Measurements from ENCODE around the gene PTPRD.

The PTPRD gene

DNA sequence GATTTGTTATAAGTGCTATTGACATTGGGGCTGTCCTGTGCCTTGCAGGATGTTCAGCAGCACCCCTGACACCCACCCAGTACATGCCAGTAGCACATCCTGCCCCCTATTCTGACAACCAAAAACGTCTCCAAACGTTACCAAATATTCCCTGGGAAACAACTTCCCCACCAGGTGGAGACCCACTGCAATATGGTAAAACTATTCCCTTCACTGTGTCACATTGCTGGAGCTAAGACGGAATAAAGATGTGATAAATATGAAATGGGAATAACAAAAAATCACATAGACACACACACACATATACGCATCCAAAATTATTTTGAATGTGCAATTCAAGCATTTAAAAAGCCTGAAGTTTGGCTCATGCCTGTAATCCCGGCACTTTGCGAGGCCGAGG, 1939.0 kb downstream of the PTPRD start:
- Mint-ChIP-seq H3K9me3 (ENCODE audit: low read depth) (no peaks in the 10 kb centered on the region), H3K27ac (no peak overlapping the region), H3K36me3 (no peaks in the 10 kb centered on the region), H3K4me3 (no peak overlapping the region), H3K4me1 (ENCODE audit: low read depth) (no peaks in the 10 kb centered on the region), H3K27me3 (no peaks in the 10 kb centered on the region)

DNA sequence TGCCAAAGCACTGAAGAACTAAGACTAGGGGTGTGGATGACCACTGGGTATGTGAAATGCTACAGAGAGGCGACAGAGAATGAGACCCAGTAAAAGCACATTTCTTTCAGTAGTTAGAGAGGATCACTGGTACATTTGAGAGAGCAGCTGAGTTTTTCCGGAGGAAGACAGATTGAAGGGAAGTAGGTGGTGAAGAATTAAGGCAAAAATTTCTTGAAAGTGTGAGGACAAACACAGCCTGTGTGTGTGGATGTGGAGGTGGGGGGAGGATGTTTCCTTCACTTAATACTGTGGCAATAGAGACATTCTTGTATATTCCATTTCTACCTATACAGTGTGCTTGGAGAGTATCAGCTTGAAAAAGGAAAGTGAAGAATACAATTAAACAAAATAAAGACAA, 1942.1 kb downstream of the PTPRD start:
- H3K9me3 Mint-ChIP-seq (ENCODE audit: low read depth), result no peaks in the 10 kb centered on the region
- H3K4me1 Mint-ChIP-seq (ENCODE audit: low read depth), result no peaks in the 10 kb centered on the region
- no peak overlapping the region for H3K4me3 Mint-ChIP-seq
- no peaks in the 10 kb centered on the region for H3K36me3 Mint-ChIP-seq
- H3K27me3 Mint-ChIP-seq, result no peaks in the 10 kb centered on the region
- H3K27ac Mint-ChIP-seq, result no peak overlapping the region

DNA sequence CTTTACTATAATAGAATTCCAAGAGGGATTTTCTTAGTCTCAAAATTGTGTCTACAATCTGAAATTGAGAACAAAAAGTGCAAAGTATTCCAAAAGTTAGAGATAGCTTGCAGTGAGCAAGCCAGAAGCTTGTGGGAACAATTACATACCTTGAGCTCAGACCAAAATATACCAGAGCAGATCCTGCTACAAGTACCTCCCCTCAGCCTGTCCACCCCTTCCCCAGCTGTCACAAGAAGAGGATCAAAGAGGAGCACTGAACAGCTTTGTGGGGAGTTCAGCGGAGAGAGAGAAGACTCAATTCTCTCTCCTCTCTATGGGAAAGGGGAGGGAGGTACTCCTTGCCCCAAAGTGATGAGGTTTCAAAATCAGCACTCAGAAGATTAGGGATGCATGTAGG, 1944.1 kb downstream of the PTPRD start:
- no peak overlapping the region for H3K4me3 Mint-ChIP-seq
- no peaks in the 10 kb centered on the region for H3K27me3 Mint-ChIP-seq
- H3K36me3 Mint-ChIP-seq, result no peaks in the 10 kb centered on the region
- no peak overlapping the region for H3K27ac Mint-ChIP-seq
- no peaks in the 10 kb centered on the region for H3K4me1 Mint-ChIP-seq (ENCODE audit: low read depth)
- no peaks in the 10 kb centered on the region for H3K9me3 Mint-ChIP-seq (ENCODE audit: low read depth)

DNA sequence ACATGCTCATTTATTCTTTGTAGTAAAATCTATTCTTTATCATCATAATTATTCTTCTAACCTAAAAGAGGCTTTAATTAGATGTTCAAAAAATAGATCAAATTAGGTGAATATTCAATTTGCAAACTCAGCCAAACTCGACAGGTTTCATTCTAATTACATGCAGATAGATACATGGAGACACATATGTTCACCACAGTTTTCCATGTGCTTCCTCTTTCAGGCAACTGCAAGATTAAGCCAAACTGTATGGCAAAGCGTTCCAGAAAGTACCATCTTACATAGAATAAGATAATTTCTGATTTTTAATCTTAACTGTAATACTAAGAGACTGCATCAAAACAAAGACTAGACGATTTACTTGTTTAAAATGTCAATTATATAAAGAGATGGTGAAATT, 1944.6 kb downstream of the PTPRD start:
- H3K27me3 Mint-ChIP-seq, result no peaks in the 10 kb centered on the region
- H3K4me3 Mint-ChIP-seq, result no peak overlapping the region
- no peaks in the 10 kb centered on the region for H3K36me3 Mint-ChIP-seq
- no peaks in the 10 kb centered on the region for H3K4me1 Mint-ChIP-seq (ENCODE audit: low read depth)
- H3K9me3 Mint-ChIP-seq (ENCODE audit: low read depth), result no peaks in the 10 kb centered on the region
- H3K27ac Mint-ChIP-seq, result no peak overlapping the region

DNA sequence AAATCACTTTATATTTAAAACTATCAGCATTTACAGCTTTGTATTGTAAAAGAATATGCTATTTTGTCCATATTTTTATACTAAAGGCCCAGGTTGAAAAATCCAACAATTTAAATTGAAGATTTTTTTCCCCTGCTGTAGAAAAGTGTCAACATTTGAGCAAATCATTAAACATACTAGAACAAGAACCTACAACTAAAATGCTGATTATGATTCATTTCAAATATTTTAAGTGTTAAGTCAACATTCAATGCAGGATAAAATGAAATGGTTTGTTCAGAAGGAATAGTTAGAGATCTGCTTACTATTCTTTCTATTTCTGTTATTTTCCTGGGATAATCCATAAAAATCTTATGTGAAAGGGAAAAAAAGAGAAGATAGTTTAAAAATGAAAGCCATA, 1946.7 kb downstream of the PTPRD start:
- Mint-ChIP-seq H3K9me3 (ENCODE audit: low read depth) (no peaks in the 10 kb centered on the region), H3K4me1 (ENCODE audit: low read depth) (no peaks in the 10 kb centered on the region), H3K27me3 (no peaks in the 10 kb centered on the region), H3K36me3 (no peaks in the 10 kb centered on the region), H3K27ac (no peak overlapping the region), H3K4me3 (no peak overlapping the region)

DNA sequence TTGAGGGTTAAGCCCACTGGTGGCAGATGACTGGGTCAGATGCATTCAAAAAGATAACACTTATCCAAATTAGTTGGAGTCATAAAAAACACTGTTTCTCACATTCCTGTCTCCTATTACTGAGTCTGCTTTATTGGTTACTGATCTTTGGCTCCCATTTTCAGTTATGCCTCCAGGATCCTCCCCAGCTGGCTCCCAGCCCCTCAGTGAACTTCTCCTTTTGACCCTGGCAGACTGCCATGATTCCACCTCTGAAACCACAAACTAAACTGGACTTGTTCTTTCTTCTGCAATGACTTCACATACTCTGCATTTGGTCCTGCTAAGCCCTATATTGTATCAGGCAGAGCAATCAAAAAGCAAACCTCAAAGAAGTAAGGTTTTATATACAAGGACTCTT, 1952.4 kb downstream of the PTPRD start:
- Mint-ChIP-seq H3K36me3 (no peaks in the 10 kb centered on the region), H3K4me3 (no peak overlapping the region), H3K27ac (no peak overlapping the region), H3K4me1 (ENCODE audit: low read depth) (no peaks in the 10 kb centered on the region), H3K9me3 (ENCODE audit: low read depth) (no peaks in the 10 kb centered on the region), H3K27me3 (no peaks in the 10 kb centered on the region)

DNA sequence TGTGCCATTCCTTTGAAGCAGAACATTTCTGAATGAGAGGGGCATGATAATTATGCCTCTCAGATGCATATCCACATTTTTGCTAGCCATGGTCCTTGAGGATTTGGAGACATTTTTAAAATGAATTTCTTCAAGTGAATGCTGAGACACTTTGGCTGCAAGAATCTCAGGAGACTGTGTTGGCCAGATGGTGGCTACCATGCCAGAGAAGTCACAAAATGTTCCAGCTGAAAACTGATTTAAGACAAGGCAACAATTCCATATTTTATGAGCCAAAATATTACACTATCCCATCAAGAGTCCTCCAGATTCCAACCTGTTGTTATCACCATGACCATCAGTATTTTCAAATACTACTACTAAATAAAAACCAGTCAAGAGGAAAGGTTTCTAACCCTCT, 1953.7 kb downstream of the PTPRD start:
- H3K4me1 Mint-ChIP-seq (ENCODE audit: low read depth), result no peaks in the 10 kb centered on the region
- no peaks in the 10 kb centered on the region for H3K36me3 Mint-ChIP-seq
- H3K9me3 Mint-ChIP-seq (ENCODE audit: low read depth), result no peaks in the 10 kb centered on the region
- no peaks in the 10 kb centered on the region for H3K27me3 Mint-ChIP-seq
- H3K27ac Mint-ChIP-seq, result no peak overlapping the region
- H3K4me3 Mint-ChIP-seq, result no peak overlapping the region

DNA sequence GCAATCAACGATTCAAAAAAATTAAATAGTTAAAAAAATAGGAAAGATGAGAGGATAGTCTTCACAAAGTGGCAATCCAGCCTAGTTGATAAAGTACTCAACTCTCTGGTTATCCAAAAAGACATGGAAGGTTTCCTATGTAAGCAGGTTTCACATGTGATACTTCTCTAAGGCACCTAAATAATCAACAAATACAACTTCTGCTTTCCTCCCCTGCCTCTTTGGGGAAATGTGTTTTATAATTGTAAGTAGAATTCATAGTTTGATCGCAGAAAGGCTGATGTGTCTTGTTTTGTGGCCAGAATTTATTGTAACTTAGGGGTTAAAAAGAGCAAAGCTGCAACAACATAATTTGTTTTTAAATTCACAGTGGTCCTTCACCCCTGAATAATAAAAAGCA, 1957.7 kb downstream of the PTPRD start:
- H3K27me3 Mint-ChIP-seq, result no peaks in the 10 kb centered on the region
- H3K36me3 Mint-ChIP-seq, result no peaks in the 10 kb centered on the region
- no peak overlapping the region for H3K4me3 Mint-ChIP-seq
- no peak overlapping the region for H3K27ac Mint-ChIP-seq
- H3K4me1 Mint-ChIP-seq (ENCODE audit: low read depth), result no peaks in the 10 kb centered on the region
- no peaks in the 10 kb centered on the region for H3K9me3 Mint-ChIP-seq (ENCODE audit: low read depth)

DNA sequence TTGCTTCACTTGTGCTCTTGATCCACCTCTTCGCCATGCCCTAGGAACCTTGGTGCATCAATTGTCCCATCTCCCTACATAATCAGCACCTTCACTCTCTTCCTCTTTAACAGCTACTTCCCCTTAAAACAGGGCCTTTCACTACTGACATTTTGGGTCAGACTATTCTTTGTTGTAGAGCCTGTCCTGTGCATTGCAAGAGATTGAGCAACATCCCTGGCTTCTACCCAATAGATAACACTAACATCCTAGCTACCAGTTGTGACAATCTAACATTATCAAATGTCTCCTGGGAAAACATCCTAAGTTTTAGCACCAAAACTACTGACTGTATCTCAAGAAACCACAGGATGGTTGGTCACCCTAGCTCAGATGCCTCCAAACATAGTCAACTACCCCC, 1958.9 kb downstream of the PTPRD start:
- H3K27me3 Mint-ChIP-seq, result no peaks in the 10 kb centered on the region
- H3K4me3 Mint-ChIP-seq, result no peak overlapping the region
- H3K27ac Mint-ChIP-seq, result no peak overlapping the region

DNA sequence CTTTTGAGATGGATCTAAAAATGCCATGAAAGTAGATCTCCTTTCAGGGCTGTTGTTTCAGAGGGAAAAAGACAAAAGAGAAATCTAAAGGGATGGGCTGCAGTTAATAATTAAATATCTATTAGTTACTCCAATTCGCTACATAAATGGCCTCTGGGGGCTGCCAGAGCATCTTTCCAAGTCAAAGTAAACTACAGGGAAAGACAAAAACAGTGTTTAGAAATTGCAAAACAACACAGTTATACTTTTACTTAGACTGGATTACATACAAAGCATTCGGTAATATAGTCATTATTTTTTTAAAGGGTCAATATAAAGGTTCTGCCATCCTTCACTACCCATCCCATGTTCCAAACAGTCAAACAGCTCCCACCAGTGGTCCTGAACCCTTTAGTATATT, 1959.7 kb downstream of the PTPRD start:
- H3K9me3 Mint-ChIP-seq (ENCODE audit: low read depth), result no peaks in the 10 kb centered on the region
- H3K4me3 Mint-ChIP-seq, result no peak overlapping the region
- H3K27ac Mint-ChIP-seq, result no peak overlapping the region
- no peaks in the 10 kb centered on the region for H3K4me1 Mint-ChIP-seq (ENCODE audit: low read depth)
- no peaks in the 10 kb centered on the region for H3K27me3 Mint-ChIP-seq
- no peaks in the 10 kb centered on the region for H3K36me3 Mint-ChIP-seq

More for the DNA sequence above, 1958.9 kb downstream of the PTPRD start:
- H3K9me3 Mint-ChIP-seq (ENCODE audit: low read depth), result no peaks in the 10 kb centered on the region
- H3K4me1 Mint-ChIP-seq (ENCODE audit: low read depth), result no peaks in the 10 kb centered on the region
- no peaks in the 10 kb centered on the region for H3K36me3 Mint-ChIP-seq

DNA sequence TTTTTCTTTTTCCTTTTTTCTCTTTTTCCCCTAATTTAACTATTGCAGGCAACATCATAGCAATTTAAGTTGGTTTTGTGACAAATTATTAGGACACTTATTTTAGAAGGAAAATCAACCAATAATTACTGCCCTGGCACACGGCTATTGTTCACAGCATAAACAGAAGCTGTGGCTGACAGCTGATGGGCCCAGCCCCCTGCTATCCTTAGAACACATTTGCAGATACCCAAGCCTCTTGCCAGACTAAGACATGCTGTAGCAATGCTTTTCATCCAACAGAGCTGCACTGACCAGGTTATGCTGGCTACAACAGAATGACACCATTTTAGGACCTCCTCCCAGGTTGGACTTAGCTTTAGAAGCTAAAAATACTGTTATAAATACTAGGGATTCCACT, 1960.5 kb downstream of the PTPRD start:
- no peaks in the 10 kb centered on the region for H3K27me3 Mint-ChIP-seq
- no peaks in the 10 kb centered on the region for H3K36me3 Mint-ChIP-seq
- H3K9me3 Mint-ChIP-seq (ENCODE audit: low read depth), result no peaks in the 10 kb centered on the region
- no peak overlapping the region for H3K4me3 Mint-ChIP-seq
- no peaks in the 10 kb centered on the region for H3K4me1 Mint-ChIP-seq (ENCODE audit: low read depth)
- no peak overlapping the region for H3K27ac Mint-ChIP-seq

DNA sequence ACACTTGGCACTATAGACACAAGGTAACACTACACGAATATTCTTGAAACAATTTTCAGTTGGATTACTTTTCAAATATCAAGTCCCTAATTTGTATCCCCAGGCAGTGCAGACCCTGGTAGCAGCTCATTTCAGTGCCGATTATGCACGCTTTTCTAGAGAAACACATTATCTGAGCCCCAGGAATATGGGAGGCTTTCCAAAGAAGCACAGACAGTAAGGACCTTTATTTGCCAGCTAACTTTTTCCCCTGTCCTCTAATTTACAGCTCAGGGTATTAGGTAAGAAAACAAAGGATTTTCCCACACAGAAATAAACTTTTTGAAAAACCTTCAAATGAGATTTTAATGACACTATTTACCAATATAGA, 1961.0 kb downstream of the PTPRD start:
- H3K4me1 Mint-ChIP-seq (ENCODE audit: low read depth), result no peaks in the 10 kb centered on the region
- no peak overlapping the region for H3K27ac Mint-ChIP-seq
- no peaks in the 10 kb centered on the region for H3K9me3 Mint-ChIP-seq (ENCODE audit: low read depth)
- H3K4me3 Mint-ChIP-seq, result no peak overlapping the region
- H3K27me3 Mint-ChIP-seq, result no peaks in the 10 kb centered on the region
- H3K36me3 Mint-ChIP-seq, result no peaks in the 10 kb centered on the region

DNA sequence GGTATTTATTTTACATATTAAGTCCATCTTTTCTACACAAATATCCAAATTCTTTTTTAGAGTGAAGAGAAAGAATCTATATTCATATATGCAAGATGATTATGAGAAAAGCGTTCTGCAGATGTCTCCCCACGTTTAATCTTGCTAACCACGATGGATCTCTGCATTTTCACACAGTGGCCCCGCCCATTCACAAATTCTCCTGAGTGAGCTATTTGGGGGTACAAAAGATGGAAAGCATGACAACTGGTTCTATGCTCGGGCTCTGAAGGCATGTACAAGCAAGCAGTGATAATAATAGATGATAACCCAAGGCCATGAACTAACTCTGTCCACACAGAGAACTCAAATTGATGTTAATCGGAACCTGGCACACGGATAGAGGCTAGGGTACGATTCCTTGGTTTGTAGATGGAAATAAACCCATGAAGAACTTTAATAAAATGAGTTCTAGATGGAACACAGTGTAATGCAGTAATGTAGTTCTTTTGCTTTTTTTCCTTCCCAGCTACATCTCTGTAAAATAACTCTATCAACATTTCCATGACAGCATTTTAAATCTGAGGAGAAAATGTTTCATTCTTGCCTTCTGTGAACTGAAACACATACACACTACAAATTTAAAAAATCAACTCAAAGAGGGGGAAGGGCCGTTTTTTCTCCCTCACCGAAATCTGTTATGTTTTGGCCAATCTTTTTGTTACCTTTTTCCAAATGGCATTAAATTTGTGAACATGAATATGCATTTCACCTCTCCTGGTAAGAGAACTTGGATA, 1961.5 kb downstream of the PTPRD start:
- Mint-ChIP-seq H3K4me3 (no peak overlapping the region), H3K27ac (no peak overlapping the region), H3K36me3 (no peaks in the 10 kb centered on the region), H3K9me3 (ENCODE audit: low read depth) (no peaks in the 10 kb centered on the region), H3K4me1 (ENCODE audit: low read depth) (no peaks in the 10 kb centered on the region), H3K27me3 (no peaks in the 10 kb centered on the region)

DNA sequence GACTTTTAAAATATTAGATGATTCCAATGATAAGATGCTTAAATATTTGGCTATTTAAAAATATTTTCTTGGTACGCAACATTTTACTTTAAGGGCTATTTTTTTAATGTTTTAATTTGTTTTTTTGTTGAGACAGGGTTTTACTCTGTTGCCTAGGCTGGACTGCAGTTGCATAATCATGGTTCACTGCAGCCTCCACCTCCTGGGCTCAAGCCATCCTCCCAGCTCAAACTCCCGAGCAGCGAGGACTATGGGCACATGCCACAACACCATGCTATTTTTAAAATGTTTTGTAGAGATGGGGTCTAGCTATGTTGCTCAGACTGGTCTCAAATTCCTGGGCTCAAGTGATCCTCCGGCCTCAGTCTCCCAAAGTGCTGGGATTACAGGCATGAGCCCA, 1963.0 kb downstream of the PTPRD start:
- no peaks in the 10 kb centered on the region for H3K4me1 Mint-ChIP-seq (ENCODE audit: low read depth)
- H3K27ac Mint-ChIP-seq, result no peak overlapping the region
- no peak overlapping the region for H3K4me3 Mint-ChIP-seq
- no peaks in the 10 kb centered on the region for H3K9me3 Mint-ChIP-seq (ENCODE audit: low read depth)
- H3K36me3 Mint-ChIP-seq, result no peaks in the 10 kb centered on the region
- no peaks in the 10 kb centered on the region for H3K27me3 Mint-ChIP-seq

DNA sequence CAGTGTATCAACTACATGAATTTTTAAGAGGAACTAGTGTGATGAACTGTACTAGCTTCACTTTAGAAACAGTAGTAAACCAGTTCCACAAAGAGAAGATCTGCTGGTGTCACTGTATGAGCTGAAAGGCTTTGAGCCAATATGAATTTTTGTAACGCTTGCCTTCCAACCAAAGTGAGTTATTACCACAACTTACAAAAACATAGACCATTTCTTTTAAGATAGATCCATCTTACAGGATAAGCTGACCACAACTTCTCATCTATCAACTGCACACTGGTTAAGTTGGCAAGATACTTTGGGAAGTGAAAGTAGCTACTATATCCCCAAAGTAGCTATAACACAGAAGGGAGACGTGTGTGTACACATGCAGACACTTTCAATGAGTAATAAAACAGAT, 1963.6 kb downstream of the PTPRD start:
- Mint-ChIP-seq H3K27me3 (no peaks in the 10 kb centered on the region), H3K36me3 (no peaks in the 10 kb centered on the region), H3K4me1 (ENCODE audit: low read depth) (no peaks in the 10 kb centered on the region), H3K9me3 (ENCODE audit: low read depth) (no peaks in the 10 kb centered on the region), H3K27ac (no peak overlapping the region), H3K4me3 (no peak overlapping the region)

DNA sequence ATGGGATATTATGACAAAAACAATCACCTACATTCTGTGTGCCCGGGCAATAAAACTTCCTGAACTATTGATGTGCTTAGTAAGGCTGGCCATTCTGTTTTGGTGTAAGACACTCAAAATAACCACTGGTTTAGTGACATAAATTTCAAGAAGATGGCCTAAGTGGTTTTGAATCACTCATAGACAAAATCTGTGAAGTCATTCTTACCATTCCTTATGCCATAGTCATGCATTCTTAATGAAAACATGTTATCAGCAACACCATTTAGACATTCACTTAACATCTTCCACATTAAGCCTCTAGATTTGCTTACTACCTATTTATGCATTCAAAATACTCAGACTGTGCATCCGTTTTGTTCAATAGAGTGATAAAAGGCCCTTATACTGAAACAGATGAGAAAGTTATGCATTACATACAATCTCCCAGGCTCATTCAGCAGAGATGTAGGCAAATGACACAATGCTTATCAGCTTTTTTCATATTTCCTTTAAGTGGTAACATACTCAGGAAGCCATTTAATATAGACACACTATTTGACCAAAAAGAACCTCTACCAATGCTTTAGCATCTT, 1964.4 kb downstream of the PTPRD start:
- no peaks in the 10 kb centered on the region for H3K4me1 Mint-ChIP-seq (ENCODE audit: low read depth)
- H3K9me3 Mint-ChIP-seq (ENCODE audit: low read depth), result no peaks in the 10 kb centered on the region
- H3K27me3 Mint-ChIP-seq, result no peaks in the 10 kb centered on the region
- no peak overlapping the region for H3K4me3 Mint-ChIP-seq
- no peak overlapping the region for H3K27ac Mint-ChIP-seq
- no peaks in the 10 kb centered on the region for H3K36me3 Mint-ChIP-seq

All from activated naive CD8-positive, alpha-beta T cell (primary cell).